NOMO-1 treated with dmso at 0.1 percent for 144 hours (cell line): ENCODE data around the gene MAPK11.

ENCODE experiments used
- DNase-seq: peaks from one replicate; lab custom pipeline; 2025; ENCODE audit not compliant: unreplicated experiment; lab: John Stamatoyannopoulos, UW

MAPK11 gene

GRCh38 chr22:50250555-50251476 is 19.4 kb downstream of the MAPK11 start, which contains the start of gene HDAC10:
HDAC10 (minus strand) TSS chr22:50251265; CDS start chr22:50251032, 233 bp downstream.
- peak; percentile 65 for DNase-seq

DNA sequence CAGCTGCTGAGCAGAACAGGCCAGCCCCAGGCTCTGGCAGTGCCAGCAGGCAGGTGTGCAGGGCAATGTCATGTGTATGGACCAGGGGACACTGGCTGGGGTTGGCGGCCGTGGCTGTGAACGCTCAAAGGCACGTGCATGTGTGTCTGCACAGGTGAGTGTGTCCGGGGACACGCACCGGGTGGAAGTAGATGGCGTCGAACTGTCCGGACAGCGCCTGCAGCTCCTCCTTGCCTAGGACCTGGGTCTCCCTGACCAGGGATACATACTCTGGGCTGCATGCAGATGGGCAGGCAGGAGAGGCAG is 20.0 kb downstream of the MAPK11 start:
- no peak for DNase-seq

GRCh38 chr22:50249341-50250248 is 20.6 kb downstream of the MAPK11 start:
- no peak for DNase-seq

GRCh38 chr22:50248196-50249081 is 21.7 kb downstream of the MAPK11 start:
- DNase-seq, result no peak

DNA sequence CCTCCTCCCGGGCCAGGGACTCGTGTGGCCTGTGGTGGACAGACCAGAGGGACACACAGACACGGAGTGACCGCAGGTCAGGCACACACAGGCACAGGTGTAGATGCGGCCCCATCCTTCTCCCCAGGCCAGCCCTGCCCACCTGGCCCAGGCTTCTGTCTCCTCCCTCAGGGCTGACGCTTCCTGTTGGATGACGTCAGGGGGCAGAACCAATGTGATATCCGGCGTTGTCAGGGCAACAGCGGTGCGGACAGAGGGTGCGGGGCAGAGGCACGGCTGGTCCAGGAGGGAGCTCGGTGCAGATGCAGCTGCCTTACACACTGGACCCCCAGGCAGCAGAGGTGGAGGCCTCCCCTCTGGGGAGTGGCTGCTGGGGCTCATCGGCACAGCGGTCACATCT is 22.4 kb downstream of the MAPK11 start:
- no peak for DNase-seq

DNA sequence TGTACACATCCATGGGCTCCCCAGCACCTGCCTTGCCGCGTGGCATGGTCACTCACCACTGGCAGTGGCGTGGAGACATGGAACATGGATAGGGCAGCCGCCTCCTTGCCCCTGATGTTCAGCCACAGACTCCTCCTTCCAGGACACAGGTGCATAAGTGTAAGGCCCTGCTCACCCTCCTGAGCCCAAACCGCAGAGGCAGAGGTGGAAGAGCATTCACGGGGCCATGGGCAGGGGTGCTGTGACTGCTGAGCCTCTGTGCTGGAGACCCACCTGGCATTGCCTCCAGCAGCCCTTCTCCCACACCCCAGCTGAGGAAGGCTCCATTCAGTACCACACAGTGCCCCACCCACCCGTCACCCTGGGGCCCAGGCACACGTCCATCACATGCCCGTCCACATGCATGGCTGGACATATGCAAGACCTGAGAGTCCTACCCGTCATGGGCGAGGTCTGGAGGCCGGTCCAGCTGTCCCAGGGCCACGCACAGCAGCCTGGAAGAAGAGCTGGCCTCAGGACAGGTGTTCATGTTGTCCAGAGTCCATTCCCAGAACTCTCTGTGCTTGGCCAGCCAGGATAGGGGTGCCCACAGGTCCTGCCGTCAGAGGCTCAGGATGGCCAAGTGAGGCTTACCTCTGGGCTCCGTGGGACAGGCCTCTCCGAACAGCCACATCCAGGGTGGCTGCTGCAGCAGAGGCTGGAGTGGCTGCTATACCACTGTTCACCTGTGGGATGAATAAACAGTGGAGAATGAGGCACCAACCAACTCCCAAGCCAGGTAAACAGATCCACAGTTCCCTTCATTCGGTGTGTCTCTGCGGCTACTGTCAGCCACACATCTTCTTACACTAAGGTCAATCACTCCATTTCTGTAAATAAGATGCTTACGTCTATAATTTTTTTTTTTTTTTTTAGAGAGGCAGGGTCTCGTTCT is 23.7 kb downstream of the MAPK11 start:
- no peak for DNase-seq

- no peak for DNase-seq
Measured at GRCh38 chr22:50245214-50246072, 24.7 kb downstream of the MAPK11 start.

DNA sequence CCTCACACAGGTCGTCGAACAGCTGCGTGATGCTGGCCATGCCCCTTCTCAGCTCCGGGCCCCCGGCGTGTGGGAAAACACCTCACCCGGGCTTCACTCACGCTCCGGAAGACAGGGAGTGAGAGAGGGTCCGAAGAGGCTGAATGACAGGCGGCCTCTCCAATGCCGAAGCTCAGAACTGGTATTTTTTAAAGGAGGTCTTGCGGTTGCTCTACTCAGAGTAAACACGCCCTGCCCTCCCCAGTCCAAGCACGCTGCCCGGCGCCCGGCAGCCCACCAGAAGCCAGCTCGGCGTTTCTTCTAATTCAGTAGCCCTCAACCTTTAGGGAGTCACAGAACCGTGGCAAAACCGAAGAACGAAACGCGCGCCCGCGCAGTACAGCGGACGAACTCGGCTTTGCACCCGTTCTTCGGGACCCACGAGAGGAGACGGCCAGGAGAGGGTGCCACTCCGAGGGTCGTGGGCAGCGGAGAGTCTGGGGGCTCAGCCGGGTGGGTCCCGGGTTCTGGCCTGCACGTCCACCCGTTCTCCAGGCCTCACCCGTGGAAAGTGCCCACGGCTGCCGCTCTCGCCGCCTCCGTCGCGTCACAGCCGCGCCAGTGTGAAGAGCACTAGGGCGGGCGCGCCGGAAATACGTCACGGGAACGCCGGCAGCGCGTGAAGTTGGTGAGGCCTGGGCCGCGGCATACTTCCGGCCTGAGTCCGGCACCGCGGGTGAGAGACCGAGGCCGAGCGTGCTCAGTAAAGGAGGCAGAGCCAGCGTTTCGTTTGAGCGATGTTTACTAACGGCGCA is 25.6 kb downstream of the MAPK11 start, which contains the start of gene TUBGCP6:
Gene TUBGCP6 (minus strand): TSS at position 604 of the 794 bp plus-strand sequence. CDS start 564 bp downstream, at position 40.
- DNase-seq, result peak; percentile 89

GRCh38 chr22:50243685-50244419 is 26.3 kb downstream of the MAPK11 start:
- DNase-seq, result no peak

DNA sequence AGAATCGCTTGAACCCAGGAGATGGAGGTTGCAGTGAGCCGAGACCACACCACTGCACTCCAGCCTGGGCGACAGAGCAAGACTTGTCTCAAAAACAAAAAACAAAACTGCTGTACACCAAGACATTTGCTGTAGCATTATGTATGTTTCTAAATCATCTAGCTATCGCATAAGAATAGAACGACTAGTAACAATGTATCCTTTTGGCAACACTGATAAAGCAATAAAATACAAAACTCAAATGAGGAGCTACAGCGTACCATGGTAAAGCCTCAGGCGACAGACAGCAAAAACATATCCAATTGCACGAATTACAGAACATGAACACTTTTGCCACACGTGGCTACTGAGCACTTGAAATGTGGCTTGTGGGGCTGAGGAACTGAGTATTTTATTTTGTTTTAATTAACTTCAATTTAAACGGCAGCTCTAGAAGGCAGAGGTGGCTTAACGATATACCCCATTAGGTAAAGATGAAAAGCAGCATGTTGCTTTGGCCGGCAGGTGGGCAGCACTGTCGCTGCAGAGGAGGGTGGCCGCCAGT is 27.7 kb downstream of the MAPK11 start:
- no peak for DNase-seq

GRCh38 chr22:50238755-50239154 is 31.4 kb downstream of the MAPK11 start:
- DNase-seq, result no peak

DNA sequence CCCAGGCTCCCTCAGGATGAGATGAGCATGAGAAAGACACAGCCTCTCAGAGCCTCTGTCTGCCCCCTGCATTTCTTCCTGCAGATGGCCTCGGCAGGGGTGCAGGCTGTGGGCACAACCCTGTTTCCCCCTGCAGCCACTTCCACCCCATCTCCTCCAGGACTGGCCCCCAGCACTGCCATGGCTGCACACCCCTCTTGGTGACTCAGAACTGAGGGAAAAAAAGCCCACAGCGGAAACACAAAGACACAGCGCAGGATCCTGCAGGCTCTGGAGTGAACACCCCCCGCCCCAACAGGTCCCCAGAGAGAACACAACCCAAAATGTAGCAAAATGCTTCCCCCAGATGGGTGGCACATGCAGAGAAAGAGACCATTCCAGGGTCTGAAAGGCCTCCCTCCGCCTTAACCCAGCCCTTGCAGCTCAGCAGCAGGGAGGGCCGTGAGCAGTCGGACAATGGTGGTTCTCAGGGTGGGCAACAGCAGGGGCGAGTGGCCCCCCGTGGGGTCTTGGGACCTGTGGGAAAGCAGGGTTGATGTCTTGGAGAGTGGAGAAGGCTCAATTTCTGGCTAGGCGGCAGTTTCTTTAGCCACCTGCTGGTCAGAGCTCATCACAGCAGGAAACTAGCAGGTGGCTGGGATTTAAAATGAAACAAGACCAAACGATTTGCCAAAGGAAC is 33.3 kb downstream of the MAPK11 start:
- no peak for DNase-seq

DNA sequence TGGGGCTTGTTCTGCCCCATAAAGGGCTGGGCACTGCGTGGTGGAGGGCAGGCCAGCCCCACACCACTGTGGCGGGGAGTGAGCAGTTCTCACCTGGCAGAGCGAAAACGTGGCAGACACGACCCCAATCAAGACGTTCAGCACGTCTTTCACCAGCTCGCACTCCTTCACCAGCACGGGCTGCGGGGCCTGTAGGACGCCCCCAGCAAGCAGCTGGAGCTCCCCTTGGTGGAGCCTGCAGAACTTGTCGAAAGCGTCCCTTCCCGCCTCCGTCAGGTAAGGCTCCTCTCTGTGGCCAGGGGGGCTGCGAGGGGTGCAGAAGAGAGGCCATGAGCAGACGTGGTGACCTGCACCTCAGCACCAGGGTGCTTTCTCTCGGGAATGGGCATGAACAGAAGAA is 37.0 kb downstream of the MAPK11 start:
- no peak for DNase-seq

DNA sequence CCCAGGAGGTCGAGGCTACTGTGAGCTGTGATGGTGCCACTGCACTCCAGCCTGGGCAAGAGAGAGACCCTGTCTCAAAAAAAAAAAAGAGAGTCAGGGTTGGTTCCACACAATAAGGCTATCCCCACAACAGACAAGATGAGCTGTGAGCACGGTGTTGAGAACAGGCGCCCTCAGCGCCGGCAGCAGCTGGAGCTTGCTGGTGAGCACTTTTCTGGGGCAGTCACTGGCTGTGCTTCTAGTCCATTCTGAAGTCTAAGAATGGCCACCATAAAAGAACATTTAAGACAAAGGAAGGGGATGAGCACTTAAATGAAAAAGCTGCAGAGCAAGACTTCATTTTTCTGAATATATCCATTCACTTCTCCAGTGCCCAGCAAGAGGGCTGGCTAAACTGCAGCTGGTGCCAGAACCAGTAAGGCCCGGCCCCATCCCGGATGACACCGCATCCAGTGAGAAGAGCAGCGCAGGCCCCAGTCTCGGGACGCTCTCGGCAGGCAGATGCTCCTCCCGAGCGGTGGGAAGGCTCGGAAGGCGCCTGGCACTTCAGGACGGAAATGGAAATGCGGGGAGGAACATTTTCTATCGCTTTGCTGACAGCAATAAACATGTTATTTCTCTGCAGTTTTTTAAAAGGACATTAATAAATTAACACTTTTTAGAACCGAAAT is 37.6 kb downstream of the MAPK11 start:
- no peak for DNase-seq

DNA sequence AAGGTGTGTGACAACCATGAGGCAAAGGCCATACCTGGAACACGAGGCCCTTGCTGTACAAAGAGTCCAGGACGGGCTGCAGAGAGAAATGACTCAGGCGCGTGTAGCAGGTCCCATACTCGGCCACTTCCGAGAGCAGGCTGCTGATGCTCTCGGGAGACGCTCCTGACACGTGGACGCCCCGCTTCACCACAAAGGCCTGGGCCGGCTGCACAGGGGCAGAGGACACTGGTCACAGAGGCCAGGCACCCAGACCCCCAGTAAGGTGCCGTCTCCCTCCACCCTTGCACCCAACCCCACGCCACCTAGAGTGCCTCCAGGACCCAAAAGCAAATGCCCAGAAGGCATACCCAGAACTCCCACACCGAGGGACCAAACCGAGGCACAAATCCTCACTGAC is 40.8 kb downstream of the MAPK11 start:
- no peak for DNase-seq

- DNase-seq, result no peak
Measured at GRCh38 chr22:50228366-50228765, 41.8 kb downstream of the MAPK11 start.
